Suprapubic skin (tissue), 4 donors: ENCODE data around the gene HMGN1.

Source experiments
- CTCF ChIP-seq, 2 donors: fragments of 200-600 bp in 1 of 2; fragments of 450-650 bp in 1 of 2; sonication (generic) in 1 of 2; IDR thresholded peaks; one replicate each; pipeline ENCODE4 v1.5.1; 2016 to 2019; ENCODE audit warnings: antibody characterized with exemption in 2 of 2, mild to moderate bottlenecking in 1 of 2, moderate library complexity in 1 of 2
- POLR2A ChIP-seq, 2 donors: fragments of 450-650 bp; IDR thresholded peaks; one replicate each; pipeline ENCODE4 v1.6.1; 2017; ENCODE audit warnings: antibody characterized with exemption in 2 of 2, mild to moderate bottlenecking in 2 of 2, moderate library complexity in 2 of 2
- POLR2AphosphoS5 ChIP-seq, 3 donors: sonication (generic); formaldehyde crosslinking; IDR thresholded peaks; one replicate each; pipeline ENCODE4 v1.6.1; 2017; ENCODE audit warnings: antibody characterized with exemption in 3 of 3

DNA sequence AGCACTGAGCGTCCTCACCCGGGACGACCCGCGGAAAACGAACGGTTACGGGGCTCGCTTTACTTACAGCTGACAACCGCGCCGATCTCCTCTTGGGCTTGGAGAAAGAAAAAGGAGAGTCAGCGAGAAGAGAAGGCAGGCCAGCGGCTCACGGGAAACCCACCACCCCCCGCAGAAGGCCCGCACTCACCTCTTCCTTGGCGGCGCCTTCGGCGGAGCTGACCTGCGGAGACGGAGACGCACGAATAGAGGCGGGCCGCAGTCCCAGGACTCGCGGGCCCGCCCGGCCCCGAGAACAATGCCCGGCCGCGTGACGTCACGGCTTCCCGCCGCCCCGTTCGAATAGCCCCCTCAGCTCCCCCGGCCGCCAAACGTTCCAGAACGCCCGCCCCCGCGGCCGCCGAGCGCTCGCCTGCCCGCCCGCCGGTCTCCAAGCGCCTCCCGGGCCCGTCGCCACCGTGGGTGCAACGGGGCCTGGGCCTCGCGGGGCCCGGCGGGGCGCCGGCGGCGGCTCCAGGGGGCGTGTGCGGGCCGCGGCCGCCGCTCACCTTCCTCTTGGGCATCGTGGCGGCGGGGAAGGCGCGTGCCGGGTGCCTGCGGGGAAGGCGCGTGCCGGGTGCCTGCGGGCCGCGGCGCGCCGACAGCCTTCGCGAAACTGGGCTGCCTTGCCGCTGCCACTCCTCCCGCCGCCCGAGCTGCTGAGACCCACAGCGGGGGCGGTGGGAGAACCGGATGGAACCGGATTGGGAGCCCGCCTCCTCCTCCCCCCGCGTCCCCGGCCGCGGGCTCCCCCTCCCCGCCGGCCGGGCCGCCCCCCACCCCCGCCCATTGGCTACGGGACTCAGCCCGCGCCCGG, at the start of gene HMGN1:
- peak; percentile 45 to 56 for TF ChIP-seq POLR2A (IDR thresholded peaks at IDR 0.05)
- peak in 2 of 3 donors; percentile 9 to 57 for TF ChIP-seq POLR2AphosphoS5 (IDR thresholded peaks at IDR 0.05)
- no peak for TF ChIP-seq CTCF (IDR thresholded peaks at IDR 0.05)
